Mesenchymal stem cell (in vitro differentiated cells and primary cell): Measurements from ENCODE around the gene RALGAPA2.

Experiments
- DNase-seq: peaks from one replicate; pipeline ENCODE4 v3.0.0-alpha.2; 2013
- H2AFZ ChIP-seq: one replicate; pipeline ENCODE4 v1.6.1; 2013; ENCODE audit warnings: low read depth, mild to moderate bottlenecking, control low read depth, inconsistent platforms, low read length, moderate library complexity
- H2AK5ac ChIP-seq: 2 replicates; pipeline ENCODE4 v1.6.1; 2013; ENCODE audit warnings: low read length, moderate library complexity, mild to moderate bottlenecking, inconsistent platforms; ENCODE audit not compliant: severe bottlenecking
- H2BK120ac ChIP-seq: one replicate; pipeline ENCODE4 v1.6.1; 2013; ENCODE audit warnings: low read depth, mild to moderate bottlenecking, inconsistent platforms, low read length, moderate library complexity
- H2BK12ac ChIP-seq, 2 experiments: one replicate each; pipeline ENCODE4 v1.6.1; 2013; ENCODE audit warnings: inconsistent platforms in 2 of 2, low read length in 2 of 2, mild to moderate bottlenecking in 2 of 2, moderate library complexity in 2 of 2, control low read depth in 1 of 2
- H2BK15ac ChIP-seq: one replicate; pipeline ENCODE4 v1.6.1; 2013; ENCODE audit warnings: mild to moderate bottlenecking, low read depth, inconsistent platforms; ENCODE audit not compliant: poor library complexity, severe bottlenecking
- H2BK5ac ChIP-seq: 2 replicates; pipeline ENCODE4 v1.6.1; 2013; ENCODE audit warnings: low read depth, mild to moderate bottlenecking, low read length, control low read depth, inconsistent platforms; ENCODE audit not compliant: poor library complexity, severe bottlenecking
- H3K14ac ChIP-seq, 2 experiments: one replicate each; pipeline ENCODE4 v1.6.1; 2013; ENCODE audit warnings: inconsistent platforms in 2 of 2, low read length in 2 of 2, control low read depth in 1 of 2, mild to moderate bottlenecking in 1 of 2, moderate library complexity in 1 of 2
- H3K18ac ChIP-seq, 2 experiments: one replicate each; pipeline ENCODE4 v1.6.1; 2013; ENCODE audit warnings: inconsistent platforms in 2 of 2, low read length in 2 of 2, control low read depth in 1 of 2, low read depth in 1 of 2, mild to moderate bottlenecking in 1 of 2
- H3K23ac ChIP-seq, 2 experiments: one replicate each; pipeline ENCODE4 v1.6.1; 2013; ENCODE audit warnings: inconsistent platforms in 2 of 2, low read length in 2 of 2, mild to moderate bottlenecking in 2 of 2, moderate library complexity in 2 of 2, control low read depth in 1 of 2
- H3K27ac ChIP-seq: 2 replicates; pipeline ENCODE4 v1.5.1; 2013; ENCODE audit warnings: mild to moderate bottlenecking, moderate library complexity, low read length, control low read depth, inconsistent platforms; ENCODE audit not compliant: poor library complexity, severe bottlenecking
- H3K27me3 ChIP-seq, 2 experiments: 2 replicates each; pipeline versions ENCODE4 v1.6.1 to v1.7.0; 2013; ENCODE audit warnings: low read length in 2 of 2, mild to moderate bottlenecking in 2 of 2, moderate library complexity in 2 of 2, control low read depth in 1 of 2, inconsistent platforms in 1 of 2; ENCODE audit not compliant: control insufficient read depth in 1 of 2, insufficient read depth in 1 of 2
- H3K36me3 ChIP-seq, 2 experiments: 2 replicates each; pipeline versions ENCODE4 v1.6.1 to v1.7.0; 2013; ENCODE audit warnings: low read length in 2 of 2, control low read depth in 1 of 2, inconsistent platforms in 1 of 2, low read depth in 1 of 2, mild to moderate bottlenecking in 1 of 2; ENCODE audit not compliant: insufficient read depth in 2 of 2, control insufficient read depth in 1 of 2
- H3K4ac ChIP-seq, 2 experiments: one replicate each; pipeline ENCODE4 v1.6.1; 2013; ENCODE audit warnings: inconsistent platforms in 2 of 2, low read length in 2 of 2, mild to moderate bottlenecking in 2 of 2, moderate library complexity in 2 of 2, control low read depth in 1 of 2, low read depth in 1 of 2
- H3K4me1 ChIP-seq: 2 replicates; pipeline ENCODE4 v1.6.1; 2013; ENCODE audit warnings: low read depth, low read length, control low read depth; ENCODE audit not compliant: control insufficient read depth, insufficient read depth
- H3K4me2 ChIP-seq: 2 replicates; pipeline ENCODE4 v1.6.1; 2013; ENCODE audit warnings: low read length, mild to moderate bottlenecking, inconsistent platforms; ENCODE audit not compliant: poor library complexity, severe bottlenecking
- H3K4me3 ChIP-seq, 2 experiments: 2 replicates each; pipeline versions ENCODE4 v1.5.1 to v1.7.0; 2013; ENCODE audit warnings: low read length in 2 of 2, mild to moderate bottlenecking in 2 of 2, control low read depth in 1 of 2, low read depth in 1 of 2; ENCODE audit not compliant: insufficient read depth in 1 of 2
- H3K79me1 ChIP-seq: replicated peaks from 2 replicates; pipeline ENCODE4 v1.6.1; 2013; ENCODE audit warnings: mild to moderate bottlenecking, control low read depth, low read length, inconsistent platforms; ENCODE audit not compliant: poor library complexity, severe bottlenecking
- H3K9ac ChIP-seq: 2 replicates; pipeline ENCODE4 v1.7.0; 2013; ENCODE audit warnings: mild to moderate bottlenecking, low read length, moderate library complexity
- H3K9me3 ChIP-seq: 2 replicates; pipeline ENCODE4 v1.7.0; 2013; ENCODE audit warnings: mild to moderate bottlenecking, low read length; ENCODE audit not compliant: control insufficient read depth
- H4K8ac ChIP-seq: one replicate; pipeline ENCODE4 v1.6.1; 2013; ENCODE audit warnings: inconsistent platforms, mild to moderate bottlenecking, low read length, moderate library complexity
- H4K91ac ChIP-seq: one replicate; pipeline ENCODE4 v1.6.1; 2013; ENCODE audit warnings: mild to moderate bottlenecking, low read length, inconsistent platforms
- WGBS: methylation state at CpG from one replicate; pipeline ENCODE4 v1.1.7; 2013; ENCODE audit warnings: mixed read lengths; 5-methylcytosine and 5-hydroxymethylcytosine counted together

Gene RALGAPA2

GRCh38 chr20:20367575-20368417, 344.6 kb downstream of the RALGAPA2 start, which contains the start of gene INSM1:
Gene INSM1, plus strand, starts transcription at chr20:20368104. Its CDS starts 164 bp downstream, at chr20:20368268.
- H3K9me3 ChIP-seq = no peaks in the 10 kb centered on the region
- no peak within 1 kb of the TSS for H3K23ac ChIP-seq
- no peak within 1 kb of the TSS for H2BK12ac ChIP-seq
- no peak within 1 kb of the TSS for H2AFZ ChIP-seq
- no peak within 1 kb of the TSS for H2AK5ac ChIP-seq
- no peak within 1 kb of the TSS for H2BK120ac ChIP-seq
- H3K79me1 ChIP-seq = no peaks in the 10 kb centered on the region
- no peak within 1 kb of the TSS for H2BK15ac ChIP-seq
- peaks cover 43% of the 10 kb centered on the region for H3K4me1 ChIP-seq
- no peak within 1 kb of the TSS for H3K9ac ChIP-seq
- no peak within 1 kb of the TSS for H2BK5ac ChIP-seq
- H3K4ac ChIP-seq = no peak within 1 kb of the TSS
- no peak within 1 kb of the TSS for H4K8ac ChIP-seq
- peaks cover 81 to 88% of the 10 kb centered on the region in 2 experiments for H3K27me3 ChIP-seq
- 1% methylated on average over 66 of the region's 108 CpGs for WGBS
- peak within 1 kb of the TSS; percentile 76 for H3K4me2 ChIP-seq
- H3K36me3 ChIP-seq = no peaks in the 10 kb centered on the region
- H3K18ac ChIP-seq = no peak within 1 kb of the TSS
- H3K4me3 ChIP-seq = peak within 1 kb of the TSS in 1 of 2 experiments; percentile 33
- H3K27ac ChIP-seq = no peak within 1 kb of the TSS
- no peak within 1 kb of the TSS for H3K14ac ChIP-seq
- H4K91ac ChIP-seq = no peak within 1 kb of the TSS
- DNase-seq = no peak

DNA sequence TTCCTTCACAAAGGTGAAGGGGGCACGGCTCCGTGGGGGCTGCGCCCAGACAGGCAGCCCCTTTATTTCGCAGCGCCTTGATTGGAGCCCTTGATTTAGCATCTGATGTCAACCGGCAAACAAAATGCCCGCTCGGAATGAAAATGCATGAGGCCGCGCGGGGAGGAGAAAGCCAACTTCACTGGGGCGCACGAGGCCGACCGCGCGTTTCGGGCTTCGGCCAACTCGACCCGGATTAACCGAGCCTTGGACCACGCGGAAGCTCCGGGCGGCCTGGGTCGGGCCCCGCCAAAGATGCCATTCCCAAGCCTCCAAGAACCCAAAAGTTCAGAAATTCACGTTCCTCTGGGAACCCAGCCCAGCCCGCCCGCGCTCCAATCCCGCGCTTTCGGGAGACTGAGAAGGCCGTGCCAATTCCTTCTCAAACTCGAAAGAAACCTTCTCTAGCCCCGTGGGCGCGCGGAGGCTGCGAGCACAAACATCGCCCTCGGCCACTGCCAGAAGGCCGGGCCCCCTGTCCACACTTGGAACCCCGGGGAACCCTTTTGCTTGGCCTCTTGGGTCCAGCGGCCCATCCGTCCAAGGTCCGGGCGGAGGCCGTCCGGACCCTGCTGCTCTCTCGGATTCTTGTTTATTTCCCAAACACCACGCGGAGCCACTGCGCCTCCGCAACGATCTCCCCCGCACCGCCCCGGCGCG, 345.4 kb downstream of the RALGAPA2 start:
- Histone ChIP-seq H3K79me1 (no peaks in the 10 kb centered on the region), H3K27ac (no peak overlapping the region), H3K4me2 (peak overlapping the region; percentile 28), H4K91ac (no peak overlapping the region), H2BK15ac (no peak overlapping the region), H2BK12ac (no peak overlapping the region), H4K8ac (no peak overlapping the region), H3K4me1 (peaks cover 43% of the 10 kb centered on the region), H3K4me3 (no peak overlapping the region), H3K9ac (no peak overlapping the region), H2BK120ac (no peak overlapping the region), H3K27me3 (peaks cover 84 to 88% of the 10 kb centered on the region in 2 experiments), H3K9me3 (no peaks in the 10 kb centered on the region), H2AK5ac (no peak overlapping the region), H3K36me3 (no peaks in the 10 kb centered on the region), H3K18ac (no peak overlapping the region), H3K23ac (no peak overlapping the region), H2BK5ac (no peak overlapping the region), H3K14ac (no peak overlapping the region), H3K4ac (no peak overlapping the region), H2AFZ (no peak overlapping the region)
- WGBS = 1% methylated on average over 63 of the region's 63 CpGs
- DNase-seq = no peak

DNA sequence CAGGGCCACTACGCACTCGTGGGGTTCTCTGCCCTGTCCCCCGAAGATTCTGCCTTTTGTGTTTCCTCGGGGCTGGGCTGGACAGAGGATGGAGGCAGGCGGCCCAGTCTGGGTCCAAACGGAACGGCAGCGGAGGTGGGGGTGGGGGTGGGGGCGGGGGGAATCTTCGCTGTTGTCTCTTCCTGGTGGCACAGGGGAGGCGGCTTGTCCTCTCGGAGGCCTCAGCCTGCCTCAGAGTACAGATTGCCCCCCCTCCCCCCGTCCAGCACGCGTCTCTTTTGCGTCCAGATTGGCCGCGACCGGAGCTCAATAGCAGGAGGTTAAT, 345.9 kb downstream of the RALGAPA2 start:
- Histone ChIP-seq H2BK12ac (no peak overlapping the region), H2AK5ac (no peak overlapping the region), H2BK15ac (no peak overlapping the region), H4K8ac (no peak overlapping the region), H3K23ac (no peak overlapping the region), H3K27ac (no peak overlapping the region), H2BK5ac (no peak overlapping the region), H3K4me3 (no peak overlapping the region), H2AFZ (no peak overlapping the region), H2BK120ac (no peak overlapping the region), H3K9me3 (no peaks in the 10 kb centered on the region), H3K18ac (no peak overlapping the region), H4K91ac (no peak overlapping the region), H3K4me1 (peaks cover 43% of the 10 kb centered on the region), H3K4me2 (no peak overlapping the region), H3K14ac (no peak overlapping the region), H3K9ac (no peak overlapping the region), H3K27me3 (peaks cover 82 to 88% of the 10 kb centered on the region in 2 experiments), H3K4ac (no peak overlapping the region), H3K79me1 (no peaks in the 10 kb centered on the region), H3K36me3 (no peaks in the 10 kb centered on the region)
- DNase-seq = no peak
- WGBS = 2% methylated on average over 12 of the region's 19 CpGs

GRCh38 chr20:20365480-20366161, 346.8 kb downstream of the RALGAPA2 start:
- Histone ChIP-seq H3K14ac (no peak overlapping the region), H3K27ac (no peak overlapping the region), H2BK120ac (no peak overlapping the region), H3K23ac (no peak overlapping the region), H4K8ac (no peak overlapping the region), H3K36me3 (no peaks in the 10 kb centered on the region), H2AK5ac (no peak overlapping the region), H2BK15ac (no peak overlapping the region), H3K4me2 (no peak overlapping the region), H2AFZ (no peak overlapping the region), H3K4ac (no peak overlapping the region), H2BK12ac (no peak overlapping the region), H3K27me3 (peaks cover 82 to 88% of the 10 kb centered on the region in 2 experiments), H3K9me3 (no peaks in the 10 kb centered on the region), H3K4me3 (no peak overlapping the region), H3K9ac (no peak overlapping the region), H2BK5ac (no peak overlapping the region), H3K4me1 (peaks cover 43% of the 10 kb centered on the region), H3K18ac (no peak overlapping the region), H3K79me1 (no peaks in the 10 kb centered on the region), H4K91ac (no peak overlapping the region)
- 6% methylated on average over 16 of the region's 18 CpGs for WGBS
- DNase-seq = no peak
